ENCODE measurements around the gene RAD23B. TPM values are rescaled to one million over a fixed set of nuclear protein-coding genes. Genes with fewer than 3 reads are reported as not detected.

RAD23B gene
- total and polyA plus RNA-seq, 2 of the 13 experiments (the other 11 are each of a cell fraction or from before 2014, with no cell fraction given), result 133 to 156 TPM

GRCh38 chr9:107307331-107307730 lies 24.3 kb downstream of the RAD23B start (continued):
- no peak for TF ChIP-seq SRSF1 (optimal IDR thresholded peaks at IDR 0.05; ENCODE audit: low read depth, low read length)
- no peak for TF ChIP-seq ZNF432 (CRISPR knock-in tag; IDR thresholded peaks at IDR 0.05; ENCODE audit: borderline replicate concordance)

- FAIRE-seq, result no peak
- no peaks in the 10 kb centered on the region for H3K9me3 ChIP-seq (ENCODE audit: low read length)
- no peak overlapping the region for H3K4me2 ChIP-seq (ENCODE audit: low read depth, low read length)
- WGBS (ENCODE audit: low lambda C conversion rate), result 0% methylated on average over 1 of the region's 1 CpG
- peaks cover 47% of the 10 kb centered on the region for H3K4me1 ChIP-seq (ENCODE audit: insufficient read depth, low read length)
- intact Hi-C loops (cut with micrococcal nuclease; ENCODE audit: unreplicated experiment), result no loop called here
- in situ Hi-C loops (cut with HindIII; ENCODE audit: extremely low pct_ligation_motif_present, low pct_unique_long_range_greater_than_20kb), result no loop called here
- no peak overlapping the region for H3K9ac ChIP-seq (ENCODE audit: insufficient read depth, low read depth, low read length)
- no peaks in the 10 kb centered on the region for H3K27me3 ChIP-seq (ENCODE audit: control insufficient read depth in 1 of 2, insufficient read depth in 2 of 2, low read length in 2 of 2)
- TF ChIP-seq ZNF574 (CRISPR knock-in tag; IDR thresholded peaks at IDR 0.05), result no peak
- no peak for TF ChIP-seq THYN1 (CRISPR knock-in tag; IDR thresholded peaks at IDR 0.05; ENCODE audit: borderline replicate concordance, low read depth)
- peak; percentile 15; the same call in 1 of the 2 replicates for TF ChIP-seq HNF4A (CRISPR knock-in tag; IDR thresholded peaks at IDR 0.05)
- no peak overlapping the region for H2AFZ ChIP-seq (ENCODE audit: low read length)
- CTCF ChIA-PET (ENCODE audit: low intra/inter-chr PET ratio, low total read pairs), result no interaction called here
- no peak overlapping the region for H3K27ac ChIP-seq (ENCODE audit: extremely low read length, insufficient read depth, low read length)
- ATAC-seq, result no peak
- H3K4me3 ChIP-seq (replicated peaks in 1 of 3; ENCODE audit: insufficient read depth in 1 of 3, low read depth in 2 of 3, low read length in 3 of 3), result no peak overlapping the region
- H3K79me2 ChIP-seq (ENCODE audit: insufficient read depth, low read length), result peaks cover 92% of the 10 kb centered on the region
- POLR2A ChIA-PET, result interaction anchor here (1.5 kb wide), 1 partner anchor 14 kb away, joined by 4 read pairs; no protein-coding TSS in a partner anchor
- H4K20me1 ChIP-seq (ENCODE audit: insufficient read depth, low read length), result peaks cover 75% of the 10 kb centered on the region
- DNase-seq (ENCODE audit: low spot score), result no peak
- H3K36me3 ChIP-seq (replicated peaks in 1 of 2; ENCODE audit: control insufficient read depth in 1 of 2, insufficient read depth in 2 of 2, low read length in 2 of 2), result peaks cover 15 to 85% of the 10 kb centered on the region in 2 experiments
- no TSS peak for BruUV-seq (replicated peaks)
Measured at GRCh38 chr9:107308461-107308860, 25.4 kb downstream of the RAD23B start.

All from HepG2 (cell line).